Measurements from ENCODE around the gene HBEGF.

DNA sequence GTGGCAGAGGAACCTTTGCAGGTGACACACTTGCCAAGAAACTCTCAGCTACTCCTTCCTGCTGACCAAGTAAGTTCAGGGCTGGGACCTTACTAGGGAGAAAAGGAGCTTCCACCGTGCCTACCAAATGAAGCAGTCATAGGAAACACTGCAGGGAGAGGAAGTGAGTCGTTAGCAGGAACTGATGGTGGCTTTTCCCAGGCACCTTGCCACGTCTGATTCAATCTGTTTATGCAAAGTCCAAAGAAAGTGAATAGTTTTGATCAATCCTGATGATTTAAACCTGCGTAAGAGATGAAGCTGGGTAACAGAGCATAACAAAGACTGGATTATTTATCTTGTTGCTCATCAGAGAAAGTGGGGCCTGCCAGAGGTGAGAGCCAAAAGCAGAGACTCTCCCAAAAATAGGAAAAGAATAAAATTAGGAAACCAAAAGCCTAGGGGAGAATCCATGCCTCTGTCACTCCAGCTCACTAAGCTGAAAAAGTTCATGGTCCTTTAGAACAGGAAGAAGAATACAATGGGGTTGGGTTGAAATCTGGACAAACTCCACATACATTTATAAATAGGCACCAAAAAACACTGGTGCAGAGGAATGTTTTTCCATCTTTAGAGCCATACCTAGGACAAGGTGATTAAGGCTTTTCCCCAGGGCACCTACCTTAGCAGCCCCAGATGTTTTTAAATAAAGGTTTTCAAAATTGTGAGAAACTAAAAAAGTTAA is 34.2 kb downstream of the HBEGF start:
- TF ChIP-seq CTCF (IDR thresholded peaks at IDR 0.05) (no peak), POLR2A (IDR thresholded peaks at IDR 0.05) (no peak)

Measured in thyroid gland (tissue), 4 donors.